Esophagus mucosa (tissue), 1 donor: ENCODE data around the gene TMEM120A. TPM values are rescaled to one million over a fixed set of nuclear protein-coding genes. Genes with fewer than 3 reads are reported as not detected.
"Not testable (repeated sequence)": the region's sequence is repeated elsewhere in the genome, so short reads cannot be mapped to it uniquely, and the experiment has no call there.

Experiments used
- ATAC-seq: fragments of 200-7000 bp; cut with Tn5 transposase; one replicate; pipeline ENCODE4 v1.9.1; 2020
- total RNA-seq: library from RNA; stranded (reverse); gene quantifications from one replicate; pipeline ENCODE4 v1.2.4, GENCODE V29; 2023
- donor health status: DM: yes; HTN: yes; CAD: no.

The TMEM120A gene
- total RNA-seq = 33.9 TPM

- peak; percentile 98 for ATAC-seq
These were observed at the start of gene TMEM120A for GRCh38 chr7:75994388-75995051. TMEM120A (minus strand) TSS chr7:75994595; CDS start chr7:75994570, 25 bp downstream.

GRCh38 chr7:76040126-76040525 lies 45.7 kb upstream of the TMEM120A start:
- no peak for ATAC-seq

- no peak for ATAC-seq
These were observed 42.9 kb upstream of the TMEM120A start for GRCh38 chr7:76037310-76037709.

GRCh38 chr7:76031964-76032363 lies 37.6 kb upstream of the TMEM120A start:
- no peak for ATAC-seq

GRCh38 chr7:76029682-76030081 lies 35.3 kb upstream of the TMEM120A start:
- not testable (repeated sequence) for ATAC-seq

- ATAC-seq = no peak
These were observed 28.6 kb upstream of the TMEM120A start for GRCh38 chr7:76023002-76023401.

- ATAC-seq = no peak
These were observed 27.8 kb upstream of the TMEM120A start for GRCh38 chr7:76022026-76022780.

- ATAC-seq = peak; percentile 78
These were observed 25.8 kb upstream of the TMEM120A start for GRCh38 chr7:76020031-76020714.

GRCh38 chr7:76018520-76018919 lies 24.1 kb upstream of the TMEM120A start:
- peak; percentile 53 for ATAC-seq

GRCh38 chr7:76016191-76016947 lies 22.0 kb upstream of the TMEM120A start:
- ATAC-seq = no peak

GRCh38 chr7:76011442-76011861 lies 17.1 kb upstream of the TMEM120A start:
- ATAC-seq = peak; percentile 24

GRCh38 chr7:76009672-76010600 lies 15.5 kb upstream of the TMEM120A start:
- peak; percentile 27 for ATAC-seq

- no peak for ATAC-seq
These were observed 13.8 kb upstream of the TMEM120A start for GRCh38 chr7:76008156-76008687.

- ATAC-seq = not testable (repeated sequence)
These were observed 10.6 kb upstream of the TMEM120A start for GRCh38 chr7:76005004-76005403.

GRCh38 chr7:76003351-76003750 lies 9.0 kb upstream of the TMEM120A start:
- ATAC-seq = no peak

- ATAC-seq = no peak
These were observed 8.4 kb upstream of the TMEM120A start for GRCh38 chr7:76002822-76003221.

- no peak for ATAC-seq
These were observed 7.7 kb upstream of the TMEM120A start for GRCh38 chr7:76002139-76002538.

- peak; percentile 26 for ATAC-seq
These were observed 6.2 kb upstream of the TMEM120A start for GRCh38 chr7:76000566-76000965.

GRCh38 chr7:75998038-75998437 lies 3.6 kb upstream of the TMEM120A start:
- no peak for ATAC-seq

- no peak for ATAC-seq
These were observed 2.1 kb upstream of the TMEM120A start for GRCh38 chr7:75996476-75996875.

- no peak for ATAC-seq
These were observed 1.6 kb upstream of the TMEM120A start for GRCh38 chr7:75995996-75996395.
